Activated CD4-positive, CD25-positive, alpha-beta regulatory T cell treated with anti-CD3 and anti-CD28 coated beads, Interleukin-2, amount 50 U/mL, for 16 hours (primary cell): Measurements from ENCODE around the gene TRABD2B.

ENCODE experiments used
- DNase-seq: peaks from one replicate; pipeline ENCODE4 v3.0.0-alpha.2; 2020; ENCODE audit warnings: low read depth, low spot score

The TRABD2B gene

GRCh38 chr1:47778280-47778679, 218.9 kb downstream of the TRABD2B start:
- DNase-seq, result no peak

- DNase-seq, result no peak
These were observed 219.9 kb downstream of the TRABD2B start for GRCh38 chr1:47777322-47777721.

- no peak for DNase-seq
These were observed 220.5 kb downstream of the TRABD2B start for GRCh38 chr1:47776667-47777131.

GRCh38 chr1:47774986-47775834, 222.0 kb downstream of the TRABD2B start:
- DNase-seq, result no peak

GRCh38 chr1:47772960-47773682, 224.1 kb downstream of the TRABD2B start:
- no peak for DNase-seq

- DNase-seq, result no peak
These were observed 224.9 kb downstream of the TRABD2B start for GRCh38 chr1:47772281-47772680.

GRCh38 chr1:47771751-47772150, 225.4 kb downstream of the TRABD2B start:
- DNase-seq, result no peak

- DNase-seq, result no peak
These were observed 227.2 kb downstream of the TRABD2B start for GRCh38 chr1:47769983-47770382.

- DNase-seq, result no peak
These were observed 227.9 kb downstream of the TRABD2B start for GRCh38 chr1:47769295-47769694.

GRCh38 chr1:47767741-47768100, 229.5 kb downstream of the TRABD2B start:
- DNase-seq, result no peak

- DNase-seq, result no peak
These were observed 230.1 kb downstream of the TRABD2B start for GRCh38 chr1:47766832-47767740.

GRCh38 chr1:47765742-47766485, 231.3 kb downstream of the TRABD2B start:
- DNase-seq, result no peak

GRCh38 chr1:47765236-47765635, 231.9 kb downstream of the TRABD2B start:
- no peak for DNase-seq

- DNase-seq, result no peak
These were observed 232.6 kb downstream of the TRABD2B start for GRCh38 chr1:47764461-47765046.

GRCh38 chr1:47763591-47764171, 233.5 kb downstream of the TRABD2B start:
- no peak for DNase-seq

- DNase-seq, result no peak
These were observed 235.2 kb downstream of the TRABD2B start for GRCh38 chr1:47761974-47762373.

- DNase-seq, result no peak
These were observed 235.8 kb downstream of the TRABD2B start for GRCh38 chr1:47761201-47761930.

GRCh38 chr1:47759936-47760629, 237.1 kb downstream of the TRABD2B start:
- DNase-seq, result no peak
